KG1 (cell line): ENCODE data around the gene KCNAB1.

Experiments
- DNase-seq: peaks from one replicate; lab custom pipeline; 2025; lab: John Stamatoyannopoulos, UW

KCNAB1 gene

GRCh38 chr3:156497326-156497725 lies 376.9 kb downstream of the KCNAB1 start:
- no peak for DNase-seq

- DNase-seq = no peak
These were observed 377.9 kb downstream of the KCNAB1 start for GRCh38 chr3:156498307-156498706.

- DNase-seq = no peak
These were observed 386.9 kb downstream of the KCNAB1 start for GRCh38 chr3:156507285-156507684.

GRCh38 chr3:156509189-156510174 lies 389.1 kb downstream of the KCNAB1 start:
- peak; percentile 16 for DNase-seq

DNA sequence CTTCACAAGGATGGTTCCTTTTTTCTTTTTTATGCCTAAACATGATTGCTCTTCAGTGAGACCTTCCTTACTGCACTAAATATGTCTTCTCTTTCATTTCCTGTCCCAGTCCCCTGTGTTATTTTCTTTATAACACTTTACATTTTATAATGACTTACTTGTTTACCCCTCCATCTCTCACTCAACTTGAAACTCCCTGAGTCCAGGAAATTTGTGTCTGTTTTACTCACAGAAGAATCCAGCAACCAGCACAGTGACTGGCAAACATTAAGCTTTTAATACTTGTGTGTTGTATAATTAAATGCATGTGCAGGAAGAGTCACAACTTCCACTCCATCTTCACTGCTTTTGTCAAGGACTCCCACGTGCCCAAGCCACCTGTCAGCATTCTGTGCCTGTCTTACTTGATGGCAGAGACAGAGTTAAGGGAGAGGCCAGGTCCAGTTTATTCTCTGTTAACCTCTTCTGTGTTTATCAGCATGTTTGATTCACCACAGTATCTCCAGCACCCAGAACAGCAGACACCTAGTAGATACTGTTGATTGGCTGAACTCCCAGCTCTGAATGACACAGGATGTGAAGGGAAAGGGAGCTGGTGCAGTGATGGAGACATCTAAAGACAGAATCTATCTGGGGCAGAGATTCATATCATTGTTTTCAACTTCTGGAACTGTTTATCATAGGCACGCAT lies 391.8 kb downstream of the KCNAB1 start:
- no peak for DNase-seq

DNA sequence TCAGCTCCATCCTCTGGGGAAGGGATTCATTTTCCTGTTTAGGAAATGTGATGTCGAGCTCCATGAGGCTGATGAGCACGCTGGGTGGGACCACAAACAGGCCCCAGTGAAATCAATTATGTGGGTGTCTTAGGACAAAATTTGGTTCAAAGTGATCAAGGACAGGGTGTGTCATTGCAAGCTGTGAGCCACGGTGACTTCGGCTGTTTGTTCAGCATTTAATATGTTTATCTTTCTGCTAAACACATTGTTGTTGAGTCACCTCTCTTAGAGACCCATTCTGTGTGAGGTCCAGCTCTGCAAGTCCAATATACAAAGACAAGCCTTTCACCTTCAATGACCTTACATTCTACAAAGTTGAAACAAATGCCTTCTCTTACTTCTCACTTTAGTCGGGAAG lies 393.2 kb downstream of the KCNAB1 start:
- no peak for DNase-seq

DNA sequence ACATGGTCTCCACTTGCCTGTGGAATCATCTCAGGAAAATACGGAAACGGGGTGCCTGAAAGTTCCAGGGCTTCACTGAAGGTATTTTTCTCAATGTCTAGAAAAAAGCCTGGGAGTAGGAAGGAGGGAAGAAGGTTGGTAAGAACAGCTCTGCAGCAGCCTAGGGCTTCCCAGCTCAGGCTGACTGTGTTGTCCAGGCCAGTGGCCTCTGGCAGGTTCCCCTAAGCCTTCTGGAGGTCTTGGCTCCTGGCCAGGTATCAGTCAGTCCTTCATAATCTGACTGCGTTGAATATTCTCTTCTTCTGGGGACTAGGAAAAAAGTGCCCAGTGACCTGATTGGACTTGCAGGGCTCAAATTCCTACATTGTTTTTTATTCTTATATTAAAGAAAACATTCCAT lies 395.9 kb downstream of the KCNAB1 start:
- no peak for DNase-seq

DNA sequence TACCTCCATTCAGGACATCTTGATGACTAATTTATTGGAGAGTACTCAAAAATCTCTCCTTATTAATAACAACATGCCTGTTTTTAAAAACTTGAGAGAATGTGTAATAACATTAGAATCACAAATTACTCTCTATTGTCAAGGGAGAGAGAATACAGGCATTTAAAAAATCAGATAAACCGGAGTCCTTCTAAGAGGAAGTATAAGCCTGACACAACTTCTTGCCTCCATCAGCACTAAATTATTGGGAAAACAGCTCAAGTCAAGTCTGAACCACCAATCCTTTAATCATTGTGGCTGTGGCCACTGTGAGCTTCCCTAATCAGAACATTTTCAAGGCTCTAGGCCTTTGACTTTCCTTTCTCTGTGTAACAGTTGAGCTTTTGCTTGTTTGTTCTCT lies 396.6 kb downstream of the KCNAB1 start:
- DNase-seq = no peak

- no peak for DNase-seq
These were observed 398.3 kb downstream of the KCNAB1 start for GRCh38 chr3:156518726-156519125.

DNA sequence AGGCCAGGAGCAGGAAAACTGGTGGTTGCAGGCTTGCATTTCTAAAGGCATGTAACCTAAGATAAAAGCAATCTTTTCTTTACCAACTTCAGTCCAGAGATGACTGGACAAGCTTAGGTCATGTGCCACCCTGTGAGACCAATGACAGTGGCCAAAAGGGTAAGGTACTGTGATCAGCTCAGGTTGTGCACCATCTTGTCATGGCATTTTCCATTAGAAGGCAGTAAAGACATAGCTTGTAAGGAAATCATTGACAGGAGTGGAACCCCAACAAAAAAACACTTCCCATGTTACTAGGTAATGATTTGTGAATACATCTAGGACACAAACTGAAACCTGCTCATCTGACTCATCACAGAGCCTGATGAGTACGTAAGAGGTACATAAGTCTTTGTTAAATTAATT lies 399.4 kb downstream of the KCNAB1 start:
- DNase-seq = no peak

- no peak for DNase-seq
These were observed 402.3 kb downstream of the KCNAB1 start for GRCh38 chr3:156522673-156523072.

- no peak for DNase-seq
These were observed 405.4 kb downstream of the KCNAB1 start for GRCh38 chr3:156525808-156526207.

DNA sequence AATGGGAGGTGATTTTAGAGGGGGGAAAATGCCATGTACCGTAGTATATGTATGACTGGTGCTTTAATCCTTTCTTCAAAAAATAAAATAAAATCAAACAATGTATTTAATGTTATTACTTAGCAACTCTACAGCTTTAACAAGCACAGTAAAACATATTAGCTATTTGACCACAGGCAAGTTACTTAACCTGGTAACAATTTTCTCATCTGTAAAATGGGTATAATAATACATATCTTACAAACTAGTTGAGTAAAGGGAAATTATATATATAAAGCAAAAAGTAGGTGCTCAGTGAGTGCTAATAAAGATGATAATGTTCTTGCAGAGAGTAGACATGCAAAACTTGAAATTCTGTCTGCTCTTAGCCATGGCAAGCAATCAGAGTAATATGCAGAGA lies 406.7 kb downstream of the KCNAB1 start:
- DNase-seq = no peak

DNA sequence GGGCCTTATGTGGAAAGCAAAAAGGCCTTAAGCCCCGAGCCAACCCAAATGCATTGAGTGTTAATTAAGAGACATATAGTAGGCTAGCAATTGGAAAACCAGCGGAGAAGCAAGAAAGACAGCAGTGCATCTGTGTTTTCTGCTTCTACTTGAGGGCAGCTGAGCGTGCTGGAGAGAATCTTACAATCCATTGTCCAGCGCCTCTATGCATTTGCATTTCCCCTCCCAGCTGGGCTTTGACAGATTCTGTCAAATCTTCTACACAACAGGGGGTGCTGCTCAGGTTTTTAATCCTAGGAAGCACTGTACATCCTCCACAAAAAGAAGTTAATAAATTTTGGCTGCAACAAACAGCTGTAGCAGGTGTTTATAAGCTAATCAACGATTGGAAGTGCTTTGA lies 410.6 kb downstream of the KCNAB1 start:
- no peak for DNase-seq

- no peak for DNase-seq
These were observed 412.4 kb downstream of the KCNAB1 start for GRCh38 chr3:156532730-156533129.

- no peak for DNase-seq
These were observed 412.8 kb downstream of the KCNAB1 start for GRCh38 chr3:156533205-156533604.

- no peak for DNase-seq
These were observed 414.8 kb downstream of the KCNAB1 start for GRCh38 chr3:156535162-156535627.

- no peak for DNase-seq
These were observed 415.4 kb downstream of the KCNAB1 start for GRCh38 chr3:156535798-156536197.

DNA sequence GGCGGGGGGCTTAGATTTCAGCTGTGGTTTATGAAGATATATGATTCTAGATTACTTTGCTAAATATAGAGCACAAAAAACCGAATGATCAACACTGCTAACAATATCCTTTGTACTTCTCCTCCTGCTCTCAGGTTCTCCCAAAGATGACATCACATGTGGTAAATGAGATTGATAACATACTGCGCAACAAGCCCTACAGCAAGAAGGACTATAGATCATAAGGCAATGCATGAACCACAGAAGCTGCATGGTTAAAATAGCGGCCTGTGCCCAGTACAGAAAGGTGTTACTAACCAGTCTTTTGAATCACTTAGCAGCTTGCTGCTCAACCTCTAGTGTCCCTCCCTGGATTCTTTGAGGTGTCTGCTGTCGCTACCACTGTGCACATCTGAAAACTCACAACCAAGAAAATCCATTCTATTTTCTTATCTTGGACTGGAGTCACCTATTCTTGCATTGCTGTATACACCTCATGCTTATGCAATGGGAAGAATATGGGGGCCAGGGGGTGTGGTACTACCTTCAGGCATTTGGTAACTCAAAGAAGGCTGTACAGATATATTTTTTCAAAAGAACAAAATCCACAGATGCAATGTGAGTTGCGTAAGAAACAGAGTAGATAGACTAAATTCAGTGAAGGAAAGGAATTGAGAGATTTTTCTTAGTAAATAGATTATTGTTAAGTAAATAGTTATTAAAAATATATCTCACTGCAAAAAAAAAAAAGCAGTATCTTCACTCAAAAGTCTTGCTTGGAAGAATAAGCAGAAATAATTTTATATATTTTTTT lies 416.3 kb downstream of the KCNAB1 start:
- no peak for DNase-seq

GRCh38 chr3:156539051-156539450 lies 418.7 kb downstream of the KCNAB1 start:
- DNase-seq = no peak

DNA sequence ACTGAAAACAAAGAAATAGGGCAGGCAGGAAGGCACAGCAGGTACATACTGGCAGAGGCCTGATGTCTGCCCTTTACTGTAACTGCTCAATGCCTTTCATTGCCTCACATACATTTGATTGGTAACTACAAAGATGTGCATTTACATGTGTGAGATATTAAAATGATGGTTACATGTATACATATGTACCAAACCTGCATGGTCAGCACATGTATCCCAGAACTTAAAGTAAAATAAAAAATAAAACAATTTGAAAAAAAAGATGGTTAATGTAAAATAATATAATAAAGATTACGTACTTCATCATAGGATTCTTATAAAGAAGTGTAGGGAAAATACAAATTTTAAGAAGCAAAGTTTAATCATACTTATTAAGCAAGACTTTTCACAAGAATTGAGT lies 419.4 kb downstream of the KCNAB1 start:
- DNase-seq = no peak
